Body of pancreas (tissue), 4 donors: Measurements from ENCODE around the gene RAC3.

Experiments used
- CTCF ChIP-seq, 7 experiments: fragments of 450-650 bp in 4 of 7; fragments of 200-600 bp in 3 of 7; sonication (generic) in 3 of 7; IDR thresholded peaks; one replicate each; pipeline ENCODE4 v1.5.1; 2016 to 2019; ENCODE audit warnings: antibody characterized with exemption in 7 of 7
- POLR2A ChIP-seq, 3 donors: fragments of 450-650 bp; IDR thresholded peaks; one replicate each; pipeline ENCODE4 v1.6.1; 2016; ENCODE audit warnings: antibody characterized with exemption in 3 of 3, mild to moderate bottlenecking in 2 of 3

GRCh38 chr17:82081546-82081945 is 50.1 kb downstream of the RAC3 start:
- TF ChIP-seq POLR2A (IDR thresholded peaks at IDR 0.05) = no peak
- no peak for TF ChIP-seq CTCF (IDR thresholded peaks at IDR 0.05)
